ENCODE data around the gene MUC6.

DNA sequence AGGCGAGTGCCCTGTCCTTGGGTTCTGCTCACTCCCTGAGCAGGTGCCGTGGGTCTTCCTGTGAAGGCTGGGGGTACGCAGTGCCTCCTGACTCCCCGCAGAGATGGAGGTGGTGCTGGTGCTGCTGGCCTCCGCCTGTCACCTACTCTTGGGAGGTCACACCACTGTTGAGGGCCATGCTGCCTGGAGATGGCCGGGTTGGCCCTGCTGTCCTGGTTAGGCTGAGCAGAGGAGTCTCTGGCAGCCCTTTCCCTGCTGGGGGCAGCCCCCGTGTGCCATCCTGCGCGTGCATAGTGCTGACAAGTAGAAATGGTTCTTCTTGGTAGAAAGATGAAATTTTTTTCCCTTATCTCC, 49.6 kb downstream of the MUC6 start:
- TF ChIP-seq, protein P1, sequence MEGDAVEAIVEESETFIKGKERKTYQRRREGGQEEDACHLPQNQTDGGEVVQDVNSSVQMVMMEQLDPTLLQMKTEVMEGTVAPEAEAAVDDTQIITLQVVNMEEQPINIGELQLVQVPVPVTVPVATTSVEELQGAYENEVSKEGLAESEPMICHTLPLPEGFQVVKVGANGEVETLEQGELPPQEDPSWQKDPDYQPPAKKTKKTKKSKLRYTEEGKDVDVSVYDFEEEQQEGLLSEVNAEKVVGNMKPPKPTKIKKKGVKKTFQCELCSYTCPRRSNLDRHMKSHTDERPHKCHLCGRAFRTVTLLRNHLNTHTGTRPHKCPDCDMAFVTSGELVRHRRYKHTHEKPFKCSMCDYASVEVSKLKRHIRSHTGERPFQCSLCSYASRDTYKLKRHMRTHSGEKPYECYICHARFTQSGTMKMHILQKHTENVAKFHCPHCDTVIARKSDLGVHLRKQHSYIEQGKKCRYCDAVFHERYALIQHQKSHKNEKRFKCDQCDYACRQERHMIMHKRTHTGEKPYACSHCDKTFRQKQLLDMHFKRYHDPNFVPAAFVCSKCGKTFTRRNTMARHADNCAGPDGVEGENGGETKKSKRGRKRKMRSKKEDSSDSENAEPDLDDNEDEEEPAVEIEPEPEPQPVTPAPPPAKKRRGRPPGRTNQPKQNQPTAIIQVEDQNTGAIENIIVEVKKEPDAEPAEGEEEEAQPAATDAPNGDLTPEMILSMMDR (IDR thresholded peaks at IDR 0.05 in 8 of 11, conservative IDR thresholded peaks at IDR 0.05 in 3 of 11) = no peak
- TF ChIP-seq POLR2AphosphoS5 (IDR thresholded peaks at IDR 0.05) (peak in 2 of 3 donors; percentile 9 to 53), POLR2A (IDR thresholded peaks at IDR 0.05) (no peak)
